GM23248 (cell line): ENCODE data around the gene REPIN1. TPM values are rescaled to one million over a fixed set of nuclear protein-coding genes. Genes with fewer than 3 reads are reported as not detected.

Experiments
- DNase-seq: peaks from one replicate; pipeline ENCODE4 v3.0.0-alpha.2; 2015
- H2AFZ ChIP-seq: fragments of 200-600 bp; sonication (generic); 2 replicates; pipeline ENCODE4 v1.6.1; 2016; ENCODE audit warnings: antibody characterized with exemption
- H3F3A ChIP-seq: fragments of 200-600 bp; sonication (generic); 2 replicates; pipeline ENCODE4 v1.6.1; 2016; ENCODE audit warnings: mild to moderate bottlenecking, antibody characterized with exemption, mixed run types; ENCODE audit not compliant: insufficient read depth
- H3K27ac ChIP-seq: fragments of 200-600 bp; sonication (generic); 2 replicates; pipeline ENCODE4 v1.5.1; 2016; ENCODE audit warnings: mild to moderate bottlenecking
- H3K27me3 ChIP-seq: fragments of 200-600 bp; sonication (generic); replicated peaks from 2 replicates; pipeline ENCODE4 v1.6.1; 2016; ENCODE audit warnings: mild to moderate bottlenecking; ENCODE audit not compliant: insufficient read depth
- H3K36me3 ChIP-seq: fragments of 200-600 bp; sonication (generic); 2 replicates; pipeline ENCODE4 v1.6.1; 2016; ENCODE audit warnings: low read depth, mild to moderate bottlenecking
- H3K4me1 ChIP-seq: fragments of 200-600 bp; sonication (generic); 2 replicates; pipeline ENCODE4 v1.6.1; 2016; ENCODE audit warnings: mild to moderate bottlenecking; ENCODE audit not compliant: insufficient read depth
- H3K4me2 ChIP-seq: fragments of 200-600 bp; sonication (generic); one replicate; pipeline ENCODE4 v1.6.1; 2016; ENCODE audit warnings: mild to moderate bottlenecking; ENCODE audit not compliant: unreplicated experiment
- H3K4me3 ChIP-seq: fragments of 200-600 bp; sonication (generic); 2 replicates; pipeline ENCODE4 v1.5.1; 2016; ENCODE audit warnings: mild to moderate bottlenecking
- H3K79me2 ChIP-seq: fragments of 200-600 bp; sonication (generic); 2 replicates; pipeline ENCODE4 v1.6.1; 2016; ENCODE audit warnings: mild to moderate bottlenecking; ENCODE audit not compliant: insufficient read depth
- H3K9ac ChIP-seq: fragments of 200-600 bp; sonication (generic); 2 replicates; pipeline ENCODE4 v1.6.1; 2016; ENCODE audit warnings: mild to moderate bottlenecking
- H3K9me2 ChIP-seq: fragments of 200-600 bp; sonication (generic); 2 replicates; pipeline ENCODE4 v1.6.1; 2016; ENCODE audit warnings: mixed run types, mild to moderate bottlenecking, moderate library complexity; ENCODE audit not compliant: insufficient read depth
- H3K9me3 ChIP-seq: fragments of 200-600 bp; sonication (generic); one replicate; pipeline ENCODE4 v1.6.1; 2017; ENCODE audit warnings: low read depth
- H4K20me1 ChIP-seq: fragments of 200-600 bp; sonication (generic); 2 replicates; pipeline ENCODE4 v1.6.0; 2016; ENCODE audit not compliant: insufficient read depth
- EZH2 ChIP-seq: fragments of 200-600 bp; sonication (generic); IDR thresholded peaks from 2 replicates; pipeline ENCODE4 v1.6.1; 2018; ENCODE audit warnings: antibody characterized with exemption, mild to moderate bottlenecking; ENCODE audit not compliant: insufficient read depth, poor library complexity, severe bottlenecking
- EZH2phosphoT487 ChIP-seq: fragments of 200-600 bp; sonication (generic); IDR thresholded peaks from 2 replicates; pipeline ENCODE4 v1.6.1; 2018; ENCODE audit warnings: antibody characterized with exemption, moderate library complexity, mild to moderate bottlenecking, low read depth; ENCODE audit not compliant: insufficient read depth
- WGBS, 2 experiments: methylation state at CpG; one replicate each; pipeline ENCODE4 v1.1.6; 2015 to 2017; ENCODE audit warnings: low lambda C conversion rate in 2 of 2, low coverage in 1 of 2; ENCODE audit errors: missing lambda C conversion rate in 2 of 2; 5-methylcytosine and 5-hydroxymethylcytosine counted together
- in situ Hi-C: fragments of 300-500 bp; cut with MboI; formaldehyde crosslinking; loops from 2 replicates; pipeline ENCODE4 v1.15.0; 2020
- polyA plus RNA-seq: library from polyadenylated mRNA; unstranded; fragments of >200 nt; fragmentation: Nextera tagmentation; extraction: Ambion mirVana; gene quantifications from 2 replicates; pipeline ENCODE4 v1.2.1, GENCODE V29; 2016
- total RNA-seq: library from RNA; depleted of rRNA; stranded (reverse); fragments of >200 nt; shearing (Covaris generic); gene quantifications from 2 replicates; pipeline ENCODE4 v1.2.3, GENCODE V29; 2014

The REPIN1 gene
- total and polyA plus RNA-seq, 2 experiments from 2014 or later, result 17.3 to 48.1 TPM

DNA sequence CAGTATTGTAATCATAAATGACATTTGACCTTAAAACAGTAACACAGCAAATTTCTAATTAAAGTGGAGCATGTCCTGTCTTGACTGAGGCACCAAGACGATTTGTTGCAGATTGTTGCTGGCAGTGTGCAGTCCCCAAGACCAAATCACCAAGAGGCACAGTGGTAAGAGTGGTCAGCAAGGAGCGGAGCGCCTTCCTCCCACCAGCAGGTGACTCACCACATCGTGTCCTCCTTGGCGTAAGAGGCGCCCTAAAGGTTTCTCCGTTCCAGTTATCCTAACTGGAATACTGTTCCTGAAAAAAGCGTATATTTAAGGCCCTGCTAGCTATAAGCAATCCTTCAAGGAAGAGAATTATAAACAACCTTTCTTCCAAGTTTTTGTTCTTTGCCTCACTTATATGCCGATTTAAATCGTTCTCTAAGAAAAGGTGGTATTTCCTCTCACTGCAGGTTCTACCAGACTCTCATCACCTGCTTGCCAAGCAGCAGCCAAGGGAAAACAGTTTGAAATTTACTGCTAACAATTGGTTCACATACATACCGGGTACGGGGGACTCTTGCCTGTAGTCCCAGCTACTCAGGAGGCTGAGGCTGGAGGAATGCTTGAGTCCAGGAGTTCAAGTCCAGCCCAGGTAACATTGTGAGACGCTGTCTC is 10.7 kb upstream of the REPIN1 start:
- H3F3A ChIP-seq, result no peaks in the 10 kb centered on the region
- no peak overlapping the region for H3K9ac ChIP-seq
- H3K4me2 ChIP-seq, result no peak overlapping the region
- H3K9me2 ChIP-seq, result no peaks in the 10 kb centered on the region
- no peak overlapping the region for H3K4me3 ChIP-seq
- no peak for DNase-seq
- WGBS, 2 experiments, result 78 to 81% methylated on average over 13 of the region's 13 CpGs
- H4K20me1 ChIP-seq, result no peaks in the 10 kb centered on the region
- H3K27me3 ChIP-seq, result no peaks in the 10 kb centered on the region
- TF ChIP-seq EZH2 (no peak), EZH2phosphoT487 (no peak)
- peak overlapping the region; percentile 34; the same call in 1 of the 2 replicates for H2AFZ ChIP-seq
- H3K27ac ChIP-seq, result no peak overlapping the region
- H3K9me3 ChIP-seq, result no peaks in the 10 kb centered on the region
- in situ Hi-C loops, result no loop called here
- no peaks in the 10 kb centered on the region for H3K4me1 ChIP-seq
- H3K36me3 ChIP-seq, result no peaks in the 10 kb centered on the region
- H3K79me2 ChIP-seq, result no peaks in the 10 kb centered on the region

DNA sequence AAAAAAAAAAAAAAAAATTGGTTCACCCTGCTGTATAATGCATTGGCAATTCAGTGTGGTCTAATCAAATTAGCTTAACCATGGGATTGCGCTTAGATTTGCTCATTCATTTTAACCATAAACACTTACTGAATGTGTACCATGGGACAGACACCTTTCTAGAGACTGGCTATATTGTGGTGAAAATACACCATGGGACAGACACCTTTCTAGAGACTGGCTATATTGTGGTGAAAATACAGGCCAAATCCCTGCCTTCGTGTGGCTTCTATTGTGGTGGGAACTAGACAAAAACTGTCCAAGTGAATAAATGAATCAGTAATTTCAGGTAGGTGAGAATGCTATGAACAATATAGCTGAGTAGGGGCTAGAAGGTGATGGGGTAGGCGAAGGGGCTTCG is 10.2 kb upstream of the REPIN1 start:
- no peak overlapping the region for H3K9ac ChIP-seq
- in situ Hi-C loops, result no loop called here

DNA sequence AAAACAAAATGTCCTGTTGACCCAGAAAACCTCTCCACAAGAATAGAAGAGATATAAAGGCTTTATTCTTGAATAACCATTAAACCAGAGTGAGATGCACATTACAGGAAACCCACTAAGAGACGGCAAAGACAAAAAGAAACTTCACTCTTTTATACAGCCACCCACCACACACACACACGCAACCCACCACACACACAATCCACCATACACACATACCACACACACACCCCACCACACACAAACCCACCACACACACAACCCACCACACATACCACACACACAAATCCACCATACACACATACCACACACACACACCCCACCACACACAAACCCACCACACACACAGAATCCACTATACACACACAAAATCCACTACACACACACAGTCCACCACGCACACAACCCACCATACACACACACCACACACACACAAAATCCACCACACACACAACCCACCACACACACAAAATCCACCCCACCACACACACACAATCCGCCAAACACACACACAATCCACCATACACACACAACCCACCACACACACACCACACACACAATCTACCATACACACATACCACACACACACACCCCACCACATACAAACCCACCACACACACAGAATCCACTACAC is 9.5 kb upstream of the REPIN1 start:
- Histone ChIP-seq H4K20me1 (no peaks in the 10 kb centered on the region), H3K4me1 (no peaks in the 10 kb centered on the region), H3K27me3 (no peaks in the 10 kb centered on the region), H3F3A (no peaks in the 10 kb centered on the region), H3K36me3 (no peaks in the 10 kb centered on the region), H3K9me3 (no peaks in the 10 kb centered on the region), H3K9ac (no peak overlapping the region), H3K79me2 (no peaks in the 10 kb centered on the region), H3K4me3 (no peak overlapping the region), H2AFZ (no peak overlapping the region), H3K4me2 (no peak overlapping the region), H3K9me2 (no peaks in the 10 kb centered on the region), H3K27ac (no peak overlapping the region)
- 50 to 76% methylated on average over 2 to 4 of the region's 4 CpGs for WGBS, 2 experiments
- in situ Hi-C loops, result no loop called here
- TF ChIP-seq EZH2 (no peak), EZH2phosphoT487 (no peak)
- no peak for DNase-seq

More for the DNA sequence above, 10.2 kb upstream of the REPIN1 start:
- no peak overlapping the region for H3K4me2 ChIP-seq
- H2AFZ ChIP-seq, result no peak overlapping the region
- no peaks in the 10 kb centered on the region for H3K9me2 ChIP-seq
- H3K4me1 ChIP-seq, result no peaks in the 10 kb centered on the region
- H3K27ac ChIP-seq, result no peak overlapping the region
- H4K20me1 ChIP-seq, result no peaks in the 10 kb centered on the region
- DNase-seq, result no peak
- H3K79me2 ChIP-seq, result no peaks in the 10 kb centered on the region
- 92 to 94% methylated on average over 4 of the region's 4 CpGs for whole genome bisulfite sequencing, 2 experiments
- no peaks in the 10 kb centered on the region for H3K27me3 ChIP-seq
- TF ChIP-seq EZH2phosphoT487 (no peak), EZH2 (no peak)
- no peaks in the 10 kb centered on the region for H3K9me3 ChIP-seq
- H3F3A ChIP-seq, result no peaks in the 10 kb centered on the region
- H3K4me3 ChIP-seq, result no peak overlapping the region
- no peaks in the 10 kb centered on the region for H3K36me3 ChIP-seq

DNA sequence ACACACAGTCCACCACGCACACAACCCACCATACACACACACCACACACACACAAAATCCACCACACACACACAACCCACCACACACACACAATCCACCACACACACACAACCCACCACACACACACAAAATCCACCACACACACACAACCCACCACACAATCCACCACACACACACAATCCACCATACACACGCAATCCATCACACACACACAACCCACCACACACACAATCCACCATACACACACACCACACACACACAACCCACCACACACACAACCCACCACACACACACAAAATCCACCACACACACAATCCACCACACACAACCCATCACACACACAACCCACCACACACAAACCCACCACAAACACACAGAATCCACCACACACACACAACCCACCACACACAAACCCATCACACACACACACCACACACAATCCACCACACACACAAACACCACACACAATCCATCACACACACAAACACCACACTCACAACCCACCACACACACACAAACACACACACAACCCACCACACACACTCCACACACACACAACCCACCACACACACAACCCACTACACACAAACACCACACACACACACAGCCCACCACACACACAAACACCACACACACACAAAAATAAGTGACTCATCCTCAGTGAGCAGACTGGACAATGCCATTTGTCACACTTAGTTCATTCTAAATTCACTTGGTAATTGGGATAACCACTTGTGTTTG is 8.8 kb upstream of the REPIN1 start:
- Histone ChIP-seq H3K9ac (no peak overlapping the region), H3F3A (no peaks in the 10 kb centered on the region), H3K9me2 (no peaks in the 10 kb centered on the region), H3K36me3 (no peaks in the 10 kb centered on the region), H4K20me1 (no peaks in the 10 kb centered on the region), H3K27ac (no peak overlapping the region), H3K9me3 (no peaks in the 10 kb centered on the region), H3K4me3 (no peak overlapping the region), H3K4me2 (no peak overlapping the region), H3K27me3 (no peaks in the 10 kb centered on the region), H2AFZ (no peak overlapping the region), H3K79me2 (no peaks in the 10 kb centered on the region), H3K4me1 (no peaks in the 10 kb centered on the region)
- TF ChIP-seq EZH2 (no peak), EZH2phosphoT487 (no peak)
- no peak for DNase-seq
- WGBS, 2 experiments, result 97 to 100% methylated on average over 1 to 2 of the region's 2 CpGs
- in situ Hi-C loops, result no loop called here
